ENCODE data around the gene CD300LF.

Gene CD300LF

GRCh38 chr17:74691151-74691550, 21.6 kb downstream of the CD300LF start:
- in situ Hi-C loops (cut with MboI; ENCODE audit: low sequenced_read_pairs): no loop called here

GRCh38 chr17:74690409-74690825, 22.3 kb downstream of the CD300LF start:
- in situ Hi-C loops (cut with MboI; ENCODE audit: low sequenced_read_pairs): no loop called here

- in situ Hi-C loops (cut with MboI; ENCODE audit: low sequenced_read_pairs): no loop called here
Observed at GRCh38 chr17:74687886-74688285, 24.8 kb downstream of the CD300LF start.

- in situ Hi-C loops (cut with MboI; ENCODE audit: low sequenced_read_pairs): no loop called here
Observed at GRCh38 chr17:74686761-74687160, 26.0 kb downstream of the CD300LF start.

- in situ Hi-C loops (cut with MboI; ENCODE audit: low sequenced_read_pairs): no loop called here
Observed at GRCh38 chr17:74682471-74683190, 30.1 kb downstream of the CD300LF start.

GRCh38 chr17:74682028-74682427, 30.7 kb downstream of the CD300LF start:
- in situ Hi-C loops (cut with MboI; ENCODE audit: low sequenced_read_pairs): no loop called here

- in situ Hi-C loops (cut with MboI; ENCODE audit: low sequenced_read_pairs): no loop called here
Observed at GRCh38 chr17:74680941-74681340, 31.8 kb downstream of the CD300LF start.

GRCh38 chr17:74680213-74680612, 32.5 kb downstream of the CD300LF start:
- in situ Hi-C loops (cut with MboI; ENCODE audit: low sequenced_read_pairs): no loop called here

GRCh38 chr17:74679374-74679773, 33.3 kb downstream of the CD300LF start:
- in situ Hi-C loops (cut with MboI; ENCODE audit: low sequenced_read_pairs): no loop called here

GRCh38 chr17:74678541-74678940, 34.2 kb downstream of the CD300LF start:
- in situ Hi-C loops (cut with MboI; ENCODE audit: low sequenced_read_pairs): no loop called here

- in situ Hi-C loops (cut with MboI; ENCODE audit: low sequenced_read_pairs): no loop called here
Observed at GRCh38 chr17:74677558-74678466, 34.9 kb downstream of the CD300LF start.

GRCh38 chr17:74671031-74671771, 41.5 kb downstream of the CD300LF start:
- in situ Hi-C loops (cut with MboI; ENCODE audit: low sequenced_read_pairs): no loop called here

GRCh38 chr17:74670329-74670728, 42.4 kb downstream of the CD300LF start:
- in situ Hi-C loops (cut with MboI; ENCODE audit: low sequenced_read_pairs): no loop called here

GRCh38 chr17:74663561-74663960, 49.2 kb downstream of the CD300LF start:
- in situ Hi-C loops (cut with MboI; ENCODE audit: low sequenced_read_pairs): no loop called here

GRCh38 chr17:74659889-74660288, 52.8 kb downstream of the CD300LF start:
- in situ Hi-C loops (cut with MboI; ENCODE audit: low sequenced_read_pairs): no loop called here

- in situ Hi-C loops (cut with MboI; ENCODE audit: low sequenced_read_pairs): no loop called here
Observed at GRCh38 chr17:74658620-74659019, 54.1 kb downstream of the CD300LF start.

GRCh38 chr17:74654742-74655141, 58.0 kb downstream of the CD300LF start:
- in situ Hi-C loops (cut with MboI; ENCODE audit: low sequenced_read_pairs): no loop called here

- in situ Hi-C loops (cut with MboI; ENCODE audit: low sequenced_read_pairs): no loop called here
Observed at GRCh38 chr17:74652020-74652419, 60.7 kb downstream of the CD300LF start.

- in situ Hi-C loops (cut with MboI; ENCODE audit: low sequenced_read_pairs): no loop called here
Observed at GRCh38 chr17:74649909-74650308, 62.8 kb downstream of the CD300LF start.

- in situ Hi-C loops (cut with MboI; ENCODE audit: low sequenced_read_pairs): no loop called here
Observed at GRCh38 chr17:74647871-74648672, 64.7 kb downstream of the CD300LF start.

- in situ Hi-C loops (cut with MboI; ENCODE audit: low sequenced_read_pairs): no loop called here
Observed at GRCh38 chr17:74646231-74646630, 66.5 kb downstream of the CD300LF start.

Data from hTERT RPE-1 (cell line).